ENCODE measurements around the gene P2RX7. TPM values are rescaled to one million over a fixed set of nuclear protein-coding genes. Genes with fewer than 3 reads are reported as not detected.

Gene P2RX7
- polyA plus RNA-seq, 3 donors = 12.3 to 66.3 (median 20.5) TPM

DNA sequence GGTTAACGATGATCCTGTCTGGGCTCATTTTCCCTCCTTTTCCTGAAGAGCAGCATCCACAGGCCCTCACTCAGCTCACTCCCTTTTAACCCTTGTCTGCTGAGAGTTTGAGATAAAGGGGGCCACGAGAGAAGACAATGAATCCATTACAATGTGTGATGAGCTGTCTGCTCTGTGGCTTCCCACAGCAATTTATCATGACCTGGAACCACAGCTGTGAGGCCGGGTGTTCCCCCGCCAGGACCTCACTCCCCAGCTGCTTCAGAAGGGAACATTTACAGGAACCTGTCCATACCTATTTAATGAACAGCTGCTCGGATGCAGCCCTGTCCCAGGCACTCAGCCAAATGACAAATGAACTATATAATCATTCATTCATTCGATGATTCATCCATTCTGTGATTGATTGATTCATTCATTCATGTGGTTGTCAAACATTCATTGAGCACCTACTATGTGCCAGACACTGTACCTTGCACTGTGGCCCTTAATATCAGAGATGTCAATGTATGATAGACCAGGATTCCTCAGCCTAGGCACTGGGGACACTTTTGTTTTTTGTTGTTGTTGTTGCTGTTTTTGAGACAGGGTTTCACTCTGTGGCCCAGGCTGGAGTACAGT is 18.5 kb upstream of the P2RX7 start:
- 8% methylated on average over 2 of the region's 6 CpGs for WGBS (ENCODE audit: insufficient coverage)
- no peaks in the 10 kb centered on the region for H3K27me3 ChIP-seq (ENCODE audit: control insufficient read depth in 2 of 2, insufficient read depth in 2 of 2, low read length in 2 of 2)
- H3K36me3 ChIP-seq (replicated peaks in 1 of 2; ENCODE audit: control insufficient read depth in 1 of 2, insufficient read depth in 2 of 2, low read length in 2 of 2) = no peaks in the 10 kb centered on the region
- Mint-ChIP-seq H3K27ac (peak overlapping the region in 1 of 7 donors; percentile 40), H3K36me3 (no peaks in the 10 kb centered on the region), H3K4me3 (no peak overlapping the region), H3K4me1 (peaks cover 16% of the 10 kb centered on the region), H3K9me3 (peaks cover 0 to 2% (median 0%) of the 10 kb centered on the region in 7 donors), H3K27me3 (ENCODE audit: low read depth in 3 of 3) (peaks cover 0 to 4% (median 1%) of the 10 kb centered on the region in 3 donors)
- intact Hi-C loops (cut with micrococcal nuclease) = loop anchor here (5.0 to 10.0 kb wide), 5 partner anchors 33 to 539 kb away; no protein-coding TSS in a partner anchor
- no peaks in the 10 kb centered on the region for H3K79me2 ChIP-seq (ENCODE audit: insufficient read depth, low read length)
- no peaks in the 10 kb centered on the region for H3K9me3 ChIP-seq (replicated peaks in 1 of 2; ENCODE audit: control insufficient read depth in 1 of 2, insufficient read depth in 1 of 2, low read length in 2 of 2)
- H3K4me1 ChIP-seq (ENCODE audit: control insufficient read depth in 1 of 2, insufficient read depth in 2 of 2, low read length in 2 of 2) = peaks cover 10 to 17% of the 10 kb centered on the region in 2 donors
- H3K4me2 ChIP-seq (replicated peaks; ENCODE audit: extremely low read depth, low read length, poor library complexity, severe bottlenecking) = no peak overlapping the region
- DNase-seq = no peak
- no peak overlapping the region for H3K27ac ChIP-seq (ENCODE audit: low read depth in 1 of 2, low read length in 2 of 2)
- no peaks in the 10 kb centered on the region for H4K20me1 ChIP-seq (ENCODE audit: insufficient read depth, low read length)
- no peak overlapping the region for H3K9ac ChIP-seq (ENCODE audit: insufficient read depth, low read length, poor library complexity, severe bottlenecking)
- TF ChIP-seq, protein P1, sequence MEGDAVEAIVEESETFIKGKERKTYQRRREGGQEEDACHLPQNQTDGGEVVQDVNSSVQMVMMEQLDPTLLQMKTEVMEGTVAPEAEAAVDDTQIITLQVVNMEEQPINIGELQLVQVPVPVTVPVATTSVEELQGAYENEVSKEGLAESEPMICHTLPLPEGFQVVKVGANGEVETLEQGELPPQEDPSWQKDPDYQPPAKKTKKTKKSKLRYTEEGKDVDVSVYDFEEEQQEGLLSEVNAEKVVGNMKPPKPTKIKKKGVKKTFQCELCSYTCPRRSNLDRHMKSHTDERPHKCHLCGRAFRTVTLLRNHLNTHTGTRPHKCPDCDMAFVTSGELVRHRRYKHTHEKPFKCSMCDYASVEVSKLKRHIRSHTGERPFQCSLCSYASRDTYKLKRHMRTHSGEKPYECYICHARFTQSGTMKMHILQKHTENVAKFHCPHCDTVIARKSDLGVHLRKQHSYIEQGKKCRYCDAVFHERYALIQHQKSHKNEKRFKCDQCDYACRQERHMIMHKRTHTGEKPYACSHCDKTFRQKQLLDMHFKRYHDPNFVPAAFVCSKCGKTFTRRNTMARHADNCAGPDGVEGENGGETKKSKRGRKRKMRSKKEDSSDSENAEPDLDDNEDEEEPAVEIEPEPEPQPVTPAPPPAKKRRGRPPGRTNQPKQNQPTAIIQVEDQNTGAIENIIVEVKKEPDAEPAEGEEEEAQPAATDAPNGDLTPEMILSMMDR (IDR thresholded peaks at IDR 0.05) = no peak
- H2AFZ ChIP-seq (ENCODE audit: insufficient read depth, low read depth, low read length, poor library complexity, severe bottlenecking) = no peak overlapping the region
- H3K4me3 ChIP-seq (replicated peaks in 1 of 3; ENCODE audit: low read depth in 2 of 3, low read length in 3 of 3) = no peak overlapping the region

DNA sequence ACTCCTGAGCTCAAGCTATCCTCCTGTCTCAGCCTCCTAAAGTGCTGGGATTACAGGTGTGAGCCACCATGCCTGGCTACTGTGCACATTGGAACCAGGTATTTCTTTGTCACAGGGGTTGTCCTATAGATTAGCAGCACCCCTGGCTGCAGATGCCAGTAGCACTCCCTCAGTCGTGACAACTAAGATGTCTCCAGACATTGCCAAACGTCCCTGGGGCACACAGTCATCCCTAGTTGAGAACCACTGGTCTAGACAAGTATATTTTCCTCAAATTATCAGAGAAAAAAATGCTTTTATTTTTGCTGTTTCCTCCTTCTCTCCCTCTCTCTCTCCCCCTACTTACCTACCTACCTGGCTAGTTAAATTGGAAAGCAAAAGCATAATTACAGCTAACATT is 17.9 kb upstream of the P2RX7 start:
- Histone ChIP-seq H3K27me3 (ENCODE audit: control insufficient read depth in 2 of 2, insufficient read depth in 2 of 2, low read length in 2 of 2) (no peaks in the 10 kb centered on the region), H3K4me2 (replicated peaks; ENCODE audit: extremely low read depth, low read length, poor library complexity, severe bottlenecking) (no peak overlapping the region), H3K9me3 (replicated peaks in 1 of 2; ENCODE audit: control insufficient read depth in 1 of 2, insufficient read depth in 1 of 2, low read length in 2 of 2) (no peaks in the 10 kb centered on the region), H3K79me2 (ENCODE audit: insufficient read depth, low read length) (no peaks in the 10 kb centered on the region), H3K36me3 (replicated peaks in 1 of 2; ENCODE audit: control insufficient read depth in 1 of 2, insufficient read depth in 2 of 2, low read length in 2 of 2) (no peaks in the 10 kb centered on the region), H3K9ac (ENCODE audit: insufficient read depth, low read length, poor library complexity, severe bottlenecking) (no peak overlapping the region), H3K4me1 (ENCODE audit: control insufficient read depth in 1 of 2, insufficient read depth in 2 of 2, low read length in 2 of 2) (peaks cover 6 to 12% of the 10 kb centered on the region in 2 donors), H2AFZ (ENCODE audit: insufficient read depth, low read depth, low read length, poor library complexity, severe bottlenecking) (no peak overlapping the region), H4K20me1 (ENCODE audit: insufficient read depth, low read length) (no peaks in the 10 kb centered on the region), H3K27ac (ENCODE audit: low read depth in 1 of 2, low read length in 2 of 2) (no peak overlapping the region), H3K4me3 (replicated peaks in 1 of 3; ENCODE audit: low read depth in 2 of 3, low read length in 3 of 3) (no peak overlapping the region)
- no peak overlapping the region for H3K27ac Mint-ChIP-seq
- WGBS (ENCODE audit: insufficient coverage) = 36% methylated on average over 2 of the region's 2 CpGs
- no peaks in the 10 kb centered on the region for H3K36me3 Mint-ChIP-seq
- intact Hi-C loops (cut with micrococcal nuclease) = loop anchor here (5.0 to 10.0 kb wide), 5 partner anchors 32 to 540 kb away; no protein-coding TSS in a partner anchor
- H3K9me3 Mint-ChIP-seq = no peaks in the 10 kb centered on the region
- peaks cover 14% of the 10 kb centered on the region for H3K4me1 Mint-ChIP-seq
- peaks cover 0 to 5% (median 1%) of the 10 kb centered on the region in 3 donors for H3K27me3 Mint-ChIP-seq (ENCODE audit: low read depth in 3 of 3)
- no peak overlapping the region for H3K4me3 Mint-ChIP-seq
- no peak for DNase-seq
- TF ChIP-seq, protein P1 (IDR thresholded peaks at IDR 0.05) = no peak
